SK-N-MC (cell line): ENCODE results near the gene USP48.
"Not testable (repeated sequence)": the region's sequence is repeated elsewhere in the genome, so short reads cannot be mapped to it uniquely, and the experiment has no call there.

Experiments used
- DNase-seq: peaks from one replicate; pipeline ENCODE4 v3.0.0-alpha.2; 2011; ENCODE audit warnings: low read depth, low spot score
- H3K27ac ChIP-seq: fragments of 200-600 bp; sonication (generic); 2 replicates; pipeline ENCODE4 v1.5.1; 2016; ENCODE audit warnings: mixed run types
- H3K36me3 ChIP-seq: fragments of 200-600 bp; sonication (generic); 2 replicates; pipeline ENCODE4 v1.6.1; 2017; ENCODE audit warnings: antibody characterized with exemption, low read length, mixed read lengths; ENCODE audit not compliant: insufficient read depth
- H3K4me3 ChIP-seq: fragments of 200-600 bp; sonication (generic); 2 replicates; pipeline ENCODE4 v1.5.1; 2016
- H3K9ac ChIP-seq: fragments of 200-600 bp; sonication (generic); 2 replicates; pipeline ENCODE4 v1.8.0; 2017; ENCODE audit warnings: mixed run types, mixed read lengths; ENCODE audit not compliant: insufficient read length
- H3K9me3 ChIP-seq: fragments of 200-600 bp; sonication (generic); 2 replicates; pipeline ENCODE4 v1.6.1; 2017; ENCODE audit warnings: low read depth, mild to moderate bottlenecking, antibody characterized with exemption, low read length, moderate library complexity, mixed read lengths
- EZH2 ChIP-seq: fragments of 200-600 bp; sonication (generic); IDR thresholded peaks from one replicate; pipeline ENCODE4 v1.6.1; 2017; ENCODE audit warnings: antibody characterized with exemption
- FOXP2 ChIP-seq: optimal IDR thresholded peaks from 2 replicates; pipeline ENCODE3; 2011; ENCODE audit warnings: mild to moderate bottlenecking, moderate library complexity; ENCODE audit not compliant: insufficient read depth; ENCODE audit errors: extremely low read length, control extremely low read depth
- POLR2AphosphoS5 ChIP-seq: IDR thresholded peaks from 2 replicates; pipeline ENCODE4 v1.6.1; 2012; ENCODE audit warnings: mild to moderate bottlenecking, low read depth, low read length, borderline replicate concordance

USP48 gene

GRCh38 chr1:21827141-21827679 is 44.3 kb upstream of the USP48 start:
- DNase-seq, result no peak
- no peaks in the 10 kb centered on the region for H3K36me3 ChIP-seq
- TF ChIP-seq FOXP2, result no peak
- no peak for TF ChIP-seq EZH2
- TF ChIP-seq POLR2AphosphoS5, result no peak
- no peaks in the 10 kb centered on the region for H3K9me3 ChIP-seq
- no peak overlapping the region for H3K27ac ChIP-seq
- no peak overlapping the region for H3K9ac ChIP-seq
- H3K4me3 ChIP-seq, result no peak overlapping the region

GRCh38 chr1:21826694-21827093 is 43.7 kb upstream of the USP48 start:
- not testable (repeated sequence) for H3K36me3 ChIP-seq

GRCh38 chr1:21825393-21825792 is 42.4 kb upstream of the USP48 start:
- Histone ChIP-seq H3K9me3 (no peaks in the 10 kb centered on the region), H3K4me3 (no peak overlapping the region), H3K27ac (no peak overlapping the region), H3K36me3 (no peaks in the 10 kb centered on the region), H3K9ac (no peak overlapping the region)
- TF ChIP-seq FOXP2, result no peak
- TF ChIP-seq EZH2, result no peak
- no peak for TF ChIP-seq POLR2AphosphoS5
- DNase-seq, result no peak

More at GRCh38 chr1:21826694-21827093, 43.7 kb upstream of the USP48 start:
- DNase-seq, H3K4me3 ChIP-seq, H3K9me3 ChIP-seq, H3K27ac ChIP-seq, H3K9ac ChIP-seq: not testable (repeated sequence)

- no peak for DNase-seq
- H3K4me3 ChIP-seq, result no peak overlapping the region
- H3K36me3 ChIP-seq, result no peaks in the 10 kb centered on the region
Observed at GRCh38 chr1:21824926-21825325, 42.0 kb upstream of the USP48 start.

GRCh38 chr1:21823980-21824702 is 41.2 kb upstream of the USP48 start:
- Histone ChIP-seq H3K9ac (no peak overlapping the region), H3K36me3 (no peaks in the 10 kb centered on the region), H3K27ac (no peak overlapping the region), H3K9me3 (no peaks in the 10 kb centered on the region), H3K4me3 (no peak overlapping the region)
- DNase-seq, result no peak
- no peak for TF ChIP-seq POLR2AphosphoS5
- TF ChIP-seq EZH2, result no peak
- TF ChIP-seq FOXP2, result no peak

More at GRCh38 chr1:21824926-21825325, 42.0 kb upstream of the USP48 start:
- Histone ChIP-seq H3K9me3 (no peaks in the 10 kb centered on the region), H3K9ac (no peak overlapping the region), H3K27ac (no peak overlapping the region)
- no peak for TF ChIP-seq POLR2AphosphoS5
- TF ChIP-seq FOXP2, result no peak
- TF ChIP-seq EZH2, result no peak

- Histone ChIP-seq H3K9me3 (no peaks in the 10 kb centered on the region), H3K36me3 (no peaks in the 10 kb centered on the region), H3K9ac (no peak overlapping the region), H3K4me3 (no peak overlapping the region), H3K27ac (no peak overlapping the region)
- DNase-seq, result no peak
- no peak for TF ChIP-seq FOXP2
- TF ChIP-seq POLR2AphosphoS5, result no peak
- TF ChIP-seq EZH2, result no peak
Observed at GRCh38 chr1:21823206-21823979, 40.4 kb upstream of the USP48 start.

GRCh38 chr1:21822349-21822748 is 39.4 kb upstream of the USP48 start:
- H3K9me3 ChIP-seq, result no peaks in the 10 kb centered on the region
- no peaks in the 10 kb centered on the region for H3K36me3 ChIP-seq
- no peak overlapping the region for H3K4me3 ChIP-seq
- no peak for TF ChIP-seq EZH2
- TF ChIP-seq POLR2AphosphoS5, result no peak
- no peak for TF ChIP-seq FOXP2
- DNase-seq, result no peak
- H3K27ac ChIP-seq, result no peak overlapping the region
- H3K9ac ChIP-seq, result no peak overlapping the region

- Histone ChIP-seq H3K4me3 (no peak overlapping the region), H3K9me3 (no peaks in the 10 kb centered on the region), H3K27ac (no peak overlapping the region), H3K9ac (no peak overlapping the region), H3K36me3 (no peaks in the 10 kb centered on the region)
- DNase-seq, result no peak
- TF ChIP-seq FOXP2, result no peak
- TF ChIP-seq EZH2, result no peak
- no peak for TF ChIP-seq POLR2AphosphoS5
Observed at GRCh38 chr1:21821385-21822019, 38.6 kb upstream of the USP48 start.
